Kidney glomerular epithelial cell (primary cell): Measurements from ENCODE around the gene AIP.

Experiments
- DNase-seq: peaks from one replicate; lab custom pipeline; 2025; lab: John Stamatoyannopoulos, UW

AIP gene

DNA sequence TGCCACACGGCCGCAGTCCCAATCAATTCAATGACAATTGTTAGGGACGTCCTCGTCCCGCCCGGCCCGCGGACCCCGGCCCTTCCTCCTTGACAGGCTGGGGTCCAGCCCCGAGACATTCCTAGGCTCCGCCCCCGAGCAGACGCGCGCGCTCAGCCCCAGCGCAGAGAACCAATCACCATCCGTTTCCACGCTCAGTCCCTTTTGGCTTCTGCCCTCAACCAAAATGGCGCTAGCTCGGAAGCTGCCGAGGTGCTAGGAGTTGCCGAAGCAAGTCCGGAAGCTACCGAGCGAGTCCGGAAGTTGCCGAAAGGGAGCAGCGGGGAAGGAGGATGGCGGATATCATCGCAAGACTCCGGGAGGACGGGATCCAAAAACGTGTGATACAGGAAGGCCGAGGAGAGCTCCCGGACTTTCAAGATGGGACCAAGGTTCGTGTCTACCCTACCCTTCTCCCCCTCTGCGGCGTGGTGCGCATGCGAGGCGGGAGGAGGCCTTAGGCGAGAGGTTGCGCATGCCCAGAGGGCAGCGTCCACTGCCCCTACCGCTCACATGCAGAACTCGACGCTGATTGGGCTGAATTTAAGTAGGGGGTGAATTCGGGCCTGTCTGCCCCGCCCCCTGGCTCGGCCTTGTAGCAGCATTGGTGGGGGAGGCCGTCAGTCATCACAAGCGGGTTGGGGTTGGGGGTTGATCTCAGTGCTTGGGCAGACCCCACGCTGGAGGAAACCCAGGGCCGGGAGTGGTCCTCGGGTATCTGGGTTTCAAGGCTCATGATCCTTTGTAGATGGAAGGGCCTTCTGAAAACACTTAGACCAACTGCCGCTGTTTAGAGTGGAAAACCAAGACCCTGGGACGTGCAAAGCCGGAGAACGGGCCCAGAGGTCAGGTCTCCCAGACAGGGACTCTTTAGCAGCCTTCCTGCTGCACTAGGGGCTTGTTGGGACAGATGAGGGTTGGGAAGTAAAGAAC lies at the start of gene AIP:
Gene AIP, plus strand, starts transcription at position 200 of the 972 bp plus-strand sequence. Its CDS starts 133 bp downstream, at position 333.
- DNase-seq: peak; percentile 97

DNA sequence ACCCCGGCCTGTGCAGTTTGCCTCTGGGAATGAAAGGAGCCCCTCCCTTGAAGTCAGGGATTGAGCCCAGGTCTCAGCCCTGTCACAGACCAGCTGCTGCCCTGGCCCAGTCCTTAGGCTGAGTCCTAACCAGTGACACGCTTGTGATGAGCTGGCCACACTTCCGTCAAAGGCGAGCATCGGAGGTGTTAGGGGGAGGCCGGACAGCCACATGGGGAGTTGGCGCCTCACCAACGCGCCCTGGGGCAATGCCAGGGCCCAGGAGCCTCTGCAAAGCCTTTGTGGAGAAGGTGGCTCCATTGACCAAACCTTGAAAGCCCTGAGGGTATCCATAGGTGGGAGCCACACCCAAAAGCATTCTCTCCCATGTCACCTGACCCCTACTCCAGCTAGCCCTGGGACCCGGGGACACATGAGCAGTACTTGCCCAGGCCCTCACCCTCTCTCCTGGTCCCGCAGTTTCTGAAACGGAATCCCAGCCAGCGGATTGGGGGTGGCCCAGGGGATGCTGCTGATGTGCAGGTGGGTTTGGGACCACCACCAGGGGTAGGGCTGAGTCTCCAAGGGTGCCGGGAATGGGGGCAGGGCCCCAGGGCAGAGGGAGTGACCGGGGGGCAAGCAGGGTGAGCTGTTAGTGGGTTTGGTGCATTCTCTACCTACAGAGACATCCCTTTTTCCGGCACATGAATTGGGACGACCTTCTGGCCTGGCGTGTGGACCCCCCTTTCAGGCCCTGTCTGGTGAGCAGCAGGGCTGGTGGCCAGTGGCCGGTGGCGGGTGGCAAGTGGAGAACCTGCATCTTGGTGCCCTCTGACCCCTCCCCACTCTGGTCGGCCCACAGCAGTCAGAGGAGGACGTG lies 49.1 kb upstream of the AIP start:
- DNase-seq: no peak

DNA sequence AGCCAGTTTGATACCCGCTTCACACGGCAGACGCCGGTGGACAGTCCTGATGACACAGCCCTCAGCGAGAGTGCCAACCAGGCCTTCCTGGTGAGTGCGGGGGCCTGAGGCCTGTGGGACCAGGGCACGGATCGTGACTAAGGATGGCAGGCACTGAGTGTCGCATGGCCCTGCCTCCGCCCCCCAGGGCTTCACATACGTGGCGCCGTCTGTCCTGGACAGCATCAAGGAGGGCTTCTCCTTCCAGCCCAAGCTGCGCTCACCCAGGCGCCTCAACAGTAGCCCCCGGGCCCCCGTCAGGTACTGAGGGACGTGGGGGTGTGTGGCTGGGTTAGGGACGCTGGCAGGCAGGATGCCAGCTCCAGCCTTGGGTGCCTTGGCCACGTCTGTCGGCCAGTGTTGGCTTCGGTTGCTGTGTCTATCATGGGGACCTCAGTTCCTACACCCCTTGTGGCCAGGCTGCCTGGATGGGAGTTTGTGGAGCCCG lies 48.4 kb upstream of the AIP start:
- no peak for DNase-seq

DNA sequence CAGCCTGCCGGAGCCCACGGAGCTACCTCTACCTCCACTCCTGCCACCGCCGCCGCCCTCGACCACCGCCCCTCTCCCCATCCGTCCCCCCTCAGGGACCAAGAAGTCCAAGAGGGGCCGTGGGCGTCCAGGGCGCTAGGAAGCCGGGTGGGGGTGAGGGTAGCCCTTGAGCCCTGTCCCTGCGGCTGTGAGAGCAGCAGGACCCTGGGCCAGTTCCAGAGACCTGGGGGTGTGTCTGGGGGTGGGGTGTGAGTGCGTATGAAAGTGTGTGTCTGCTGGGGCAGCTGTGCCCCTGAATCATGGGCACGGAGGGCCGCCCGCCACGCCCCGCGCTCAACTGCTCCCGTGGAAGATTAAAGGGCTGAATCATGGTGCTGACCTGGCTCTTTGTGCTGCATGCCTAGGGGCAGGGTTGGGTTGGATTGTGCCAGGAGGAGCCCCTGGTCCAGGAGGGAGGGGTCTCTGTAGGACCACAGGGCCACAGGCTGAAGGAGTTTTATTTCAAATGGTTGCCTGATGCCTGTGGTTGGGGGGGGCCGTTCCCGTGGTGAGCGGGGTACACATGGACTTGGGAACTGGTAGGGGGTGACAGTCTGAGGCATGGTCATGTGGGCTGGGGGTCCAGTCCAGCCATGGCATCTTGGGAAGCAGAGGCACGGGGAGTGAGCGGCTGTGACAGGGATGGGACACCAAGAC lies 47.6 kb upstream of the AIP start:
- no peak for DNase-seq

DNA sequence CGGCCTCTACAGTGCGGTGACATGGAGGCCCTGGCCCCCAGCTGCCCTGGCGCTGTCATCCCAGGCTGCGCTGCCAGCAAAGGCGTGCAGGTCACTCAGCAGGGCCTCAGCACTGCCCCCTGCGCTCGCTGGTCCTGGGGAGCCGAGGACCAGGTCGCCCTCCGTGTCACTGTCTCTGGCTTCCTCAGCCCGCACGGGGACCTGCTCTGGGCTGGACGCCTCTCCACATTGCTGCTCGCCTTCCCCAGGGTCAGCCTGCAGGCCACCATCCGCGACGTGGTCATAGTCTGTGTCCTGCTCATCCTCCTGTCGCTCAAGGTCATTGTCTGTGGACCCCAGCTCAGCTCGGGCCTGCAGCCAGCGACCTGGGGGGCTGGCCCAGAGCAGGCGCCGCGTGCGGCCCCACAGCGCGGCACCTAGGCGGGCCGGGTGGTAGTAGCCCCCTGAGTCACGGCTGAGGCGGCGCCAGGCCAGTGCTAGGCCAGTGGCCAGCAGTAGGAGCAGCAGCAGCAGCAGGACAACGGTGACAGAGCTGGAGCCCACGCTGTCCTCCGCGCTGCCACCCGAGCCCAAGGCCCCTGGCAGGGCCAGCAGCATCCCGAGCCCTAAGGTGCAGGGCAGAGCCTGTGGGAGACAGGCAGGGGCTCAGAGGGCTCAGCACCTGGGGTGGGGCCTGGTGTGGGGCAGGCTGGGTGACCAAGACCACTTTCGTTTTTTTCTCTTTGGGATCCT lies 46.9 kb upstream of the AIP start:
- DNase-seq: no peak

DNA sequence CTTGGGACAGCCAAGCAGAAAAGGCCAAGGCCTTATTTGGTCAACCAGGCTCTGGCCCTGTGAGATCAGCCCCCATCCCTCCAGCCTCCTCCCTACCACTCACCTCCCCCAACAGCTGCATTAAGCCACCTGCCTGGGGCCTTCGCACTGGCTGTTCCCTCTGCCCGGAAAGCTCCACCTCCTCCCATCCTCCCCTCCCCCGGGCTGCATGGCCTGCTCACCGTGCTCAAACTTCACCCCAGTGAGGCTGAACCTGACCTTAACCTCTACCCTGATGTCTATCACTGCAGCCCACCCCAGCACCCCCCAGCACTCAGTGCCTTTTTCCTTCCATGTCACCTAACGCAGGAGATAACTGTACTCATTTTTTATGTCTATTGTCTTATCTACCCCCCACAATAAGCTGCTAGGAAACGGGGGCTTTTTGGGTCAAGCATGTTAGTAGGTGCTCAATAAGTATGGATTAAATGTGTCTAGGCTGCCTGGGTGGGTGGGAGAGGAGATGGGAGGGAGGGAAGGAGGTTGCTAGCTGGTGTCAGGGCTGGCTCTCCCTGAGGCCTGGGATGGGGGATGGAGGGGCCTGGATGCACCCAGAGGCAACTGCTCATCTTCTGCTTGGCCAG lies 46.3 kb upstream of the AIP start:
- no peak for DNase-seq

DNA sequence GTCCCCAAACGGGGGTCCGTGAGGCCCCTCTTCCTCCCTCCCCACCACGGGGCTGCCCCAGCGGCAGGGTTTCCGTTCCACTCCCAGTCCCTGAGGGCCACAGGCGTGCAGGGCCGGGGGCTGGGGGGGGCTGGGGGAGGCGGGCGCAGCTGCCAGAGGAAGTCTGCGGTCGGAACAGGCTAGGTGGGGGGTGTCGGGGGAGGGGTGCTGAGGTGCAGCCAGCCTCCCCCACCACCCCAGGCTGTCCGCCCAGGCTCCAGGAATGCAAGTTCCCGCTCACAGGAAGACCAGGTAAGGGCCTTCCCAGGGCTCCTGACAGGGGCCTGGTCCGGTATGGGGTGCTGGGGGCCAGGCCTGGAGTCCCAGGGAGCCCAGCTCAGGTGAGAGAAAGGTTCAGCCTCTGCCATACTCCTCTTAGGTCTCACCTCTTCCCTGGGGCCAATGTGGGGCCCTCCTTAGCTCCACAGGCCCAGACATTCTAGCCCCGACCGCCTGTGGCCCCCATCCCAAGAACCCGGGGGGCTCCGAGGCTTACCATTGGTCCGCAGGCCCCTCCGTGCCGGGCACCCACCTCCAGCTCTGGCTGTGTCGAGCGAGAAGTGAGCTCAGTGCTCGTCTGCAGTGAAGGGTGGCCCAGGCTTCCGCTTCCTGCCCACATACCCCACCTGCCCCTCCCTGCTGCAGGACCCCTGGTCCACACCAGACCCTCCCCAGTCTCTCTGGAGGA lies 45.6 kb upstream of the AIP start, which contains the start of gene PTPRCAP:
Gene PTPRCAP, minus strand, starts transcription at position 601 of the 727 bp plus-strand sequence. Its CDS starts 63 bp downstream, at position 538.
- DNase-seq: no peak

DNA sequence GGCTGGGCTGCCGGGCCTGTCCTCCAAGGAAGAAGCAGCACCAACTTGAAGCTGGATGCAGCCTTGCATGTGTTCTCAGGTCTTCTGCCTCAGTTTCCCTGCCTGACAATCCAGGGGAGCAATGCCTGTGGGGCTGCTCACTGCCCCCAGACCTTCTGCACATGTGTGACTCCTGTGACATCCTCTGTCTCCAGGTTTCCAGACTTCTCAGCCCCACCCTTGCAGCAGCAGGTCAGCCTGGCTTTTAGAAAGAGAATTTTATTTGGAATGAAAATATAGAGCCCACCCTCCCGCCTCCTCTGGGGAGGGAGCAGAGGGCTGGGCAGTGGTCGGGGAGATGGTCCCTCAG lies 45.0 kb upstream of the AIP start:
- DNase-seq: no peak

DNA sequence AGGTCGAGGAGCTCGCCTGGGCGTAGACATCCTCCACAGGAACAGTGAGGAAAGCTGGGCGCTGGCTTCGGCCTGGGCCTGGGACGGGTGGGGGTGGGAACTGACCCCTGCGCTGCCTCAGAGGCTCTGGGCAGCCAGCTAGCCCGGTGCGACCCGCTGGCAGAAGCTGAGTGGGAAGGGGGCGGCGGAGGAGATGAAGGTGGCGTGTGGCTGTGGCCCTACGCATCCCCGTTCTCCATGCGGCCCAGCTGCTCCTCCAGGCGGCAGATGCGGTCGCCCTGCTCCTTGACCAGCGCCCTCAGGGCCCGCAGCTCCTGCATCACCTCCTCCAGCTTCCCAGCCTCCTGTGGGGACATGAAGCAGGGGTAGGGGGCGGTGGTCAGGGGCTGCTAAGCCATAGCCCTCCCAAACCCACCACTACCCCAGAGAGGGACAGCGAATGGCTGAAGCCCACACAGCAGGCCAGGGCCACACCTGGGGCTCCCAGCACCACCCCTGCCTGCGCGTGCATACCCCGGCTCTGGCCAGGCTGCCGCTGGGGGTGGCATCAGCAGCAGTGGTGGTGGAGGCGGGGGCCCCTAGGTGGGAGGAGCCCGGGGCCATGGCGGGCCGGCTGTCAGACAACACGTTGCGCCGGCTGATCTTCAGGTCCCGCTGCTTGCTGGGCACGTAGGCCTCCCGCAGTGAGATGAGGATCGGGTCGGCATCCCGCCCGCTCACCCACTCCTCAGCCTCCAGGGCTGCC lies 44.5 kb upstream of the AIP start:
- DNase-seq: no peak

DNA sequence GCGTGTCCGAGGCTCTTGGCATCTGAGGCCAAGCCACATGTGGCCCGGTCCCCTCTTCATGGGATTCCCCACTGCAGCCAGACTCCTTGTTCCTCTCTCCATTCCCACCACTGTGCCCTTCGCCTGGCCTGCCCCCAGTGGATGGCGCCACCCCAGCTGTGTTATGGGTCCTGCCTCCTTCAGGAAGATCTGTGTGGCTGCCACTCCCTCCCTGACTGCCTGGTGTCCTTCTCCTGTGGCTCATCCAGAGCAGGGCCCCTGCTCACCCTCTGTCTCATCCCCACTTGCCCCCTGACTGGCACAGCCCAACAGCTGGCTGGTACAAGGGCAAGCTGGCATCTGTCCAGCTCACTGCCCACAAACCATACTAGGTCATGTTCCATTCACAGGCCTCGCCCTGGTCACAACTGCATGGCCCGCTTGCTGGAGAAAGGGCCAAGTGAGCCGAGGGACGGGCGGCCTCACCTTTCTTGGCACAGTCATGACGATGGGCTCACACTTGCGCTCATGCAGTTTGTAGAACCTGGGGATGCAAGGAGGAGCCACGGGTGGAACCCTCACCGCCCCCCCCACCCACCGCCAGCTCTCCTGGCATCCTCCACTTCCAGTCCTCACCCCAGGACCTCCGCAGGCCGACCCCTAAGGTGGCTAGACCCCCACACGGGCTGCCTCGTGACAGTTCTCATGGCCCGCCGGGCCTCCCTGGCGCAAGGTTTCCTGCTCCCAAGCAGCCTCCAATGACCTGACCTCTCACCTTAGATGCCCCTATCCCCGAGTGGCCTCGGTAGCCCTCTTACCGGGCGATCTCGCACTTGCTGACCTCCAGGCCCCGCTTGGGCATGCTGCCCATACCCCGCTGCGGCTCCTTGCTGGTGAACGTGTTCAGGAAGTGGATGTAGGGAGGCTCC lies 43.3 kb upstream of the AIP start:
- no peak for DNase-seq

DNA sequence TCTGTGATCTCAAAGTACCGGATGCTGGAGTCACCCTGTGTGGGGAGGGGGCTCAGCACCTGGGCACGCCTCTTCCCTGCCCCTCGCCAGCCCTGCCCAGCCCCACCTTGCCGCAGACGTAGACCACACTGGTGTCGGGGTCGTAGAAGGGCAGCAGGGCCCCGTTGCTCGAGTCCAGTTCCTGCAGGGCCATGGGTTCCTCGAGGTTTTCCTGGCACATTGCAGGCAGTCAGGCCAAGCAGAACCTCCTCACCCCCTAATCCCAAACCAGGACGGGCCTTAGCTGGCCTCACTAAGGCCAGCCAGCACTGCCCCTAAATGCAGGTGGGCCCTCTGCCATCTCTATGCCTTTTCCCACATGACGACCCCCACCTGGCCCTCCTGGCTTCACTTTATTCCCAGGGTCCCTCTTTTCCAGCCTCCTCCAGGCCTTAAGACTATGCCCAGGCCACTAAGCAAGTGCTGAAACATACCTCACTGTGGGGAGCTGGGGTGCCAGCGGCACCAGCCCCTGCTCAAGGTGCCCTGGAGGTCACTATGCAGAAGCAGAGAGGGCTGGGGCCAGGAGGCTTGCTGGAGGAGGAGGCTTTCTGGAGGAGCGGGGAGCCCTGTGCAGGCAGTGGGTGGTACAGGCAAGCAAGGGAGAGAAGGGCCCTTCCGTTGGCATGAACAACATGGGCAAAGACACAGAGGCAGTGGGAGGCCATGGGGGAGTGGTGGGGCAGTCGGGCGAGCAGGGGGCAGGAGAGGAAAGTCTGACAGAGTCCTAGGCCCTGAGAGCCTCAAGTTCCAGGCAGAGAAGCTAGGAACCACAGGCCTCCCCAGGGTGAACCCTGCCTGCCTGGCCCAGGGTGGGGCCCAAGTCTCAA lies 42.4 kb upstream of the AIP start:
- DNase-seq: no peak

DNA sequence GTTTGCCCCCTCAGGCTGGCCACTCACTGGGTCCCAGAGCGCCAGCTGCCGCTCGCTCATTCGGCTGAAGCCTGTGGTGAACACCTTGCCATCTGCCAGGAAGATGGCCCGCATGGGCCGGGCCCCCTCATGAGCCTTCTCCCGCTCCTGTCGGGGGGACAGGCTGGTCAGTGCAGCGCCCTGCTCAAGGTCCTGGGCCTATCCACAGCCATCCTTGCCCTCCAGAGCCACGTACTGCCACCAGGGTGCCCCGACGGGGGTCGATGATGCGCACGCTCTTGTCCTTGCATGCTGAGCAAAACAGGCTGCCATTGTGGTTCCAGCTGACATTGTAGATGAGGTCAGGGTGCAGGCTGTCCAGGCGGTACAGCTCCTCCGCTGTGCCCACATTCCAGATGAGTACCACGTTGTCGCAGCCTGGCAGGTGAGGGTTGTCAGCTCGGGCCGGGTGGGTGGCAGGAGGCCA lies 41.7 kb upstream of the AIP start:
- no peak for DNase-seq

DNA sequence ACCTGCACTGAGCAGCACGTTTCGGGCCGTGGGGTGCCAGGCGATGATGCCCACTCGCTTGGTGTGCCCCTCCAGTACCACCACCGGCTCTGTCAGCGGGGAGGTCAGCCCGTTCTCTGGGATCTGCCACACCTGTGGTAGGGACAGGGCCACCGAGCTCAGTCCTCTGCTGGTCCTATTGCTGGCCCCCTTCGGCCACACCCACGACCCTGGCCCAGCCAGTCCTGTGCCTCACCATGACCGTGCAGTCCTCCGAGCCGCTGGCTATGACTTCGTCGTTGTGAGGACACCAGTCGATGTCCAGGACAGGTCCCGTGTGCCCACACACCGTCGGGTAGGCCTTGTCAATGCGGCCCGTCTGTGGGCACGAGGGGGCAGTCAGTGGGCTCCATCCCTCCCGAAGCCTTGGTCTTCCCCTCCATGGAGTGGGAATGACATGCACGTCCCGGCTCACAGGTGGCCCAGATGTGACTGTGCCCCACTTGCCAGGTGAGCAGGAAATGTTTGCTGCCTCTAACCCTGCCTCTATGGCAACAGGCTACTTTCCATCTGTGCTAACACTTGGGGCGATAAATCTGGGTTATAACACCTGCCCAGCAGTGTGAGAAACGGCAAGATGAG lies 41.0 kb upstream of the AIP start:
- no peak for DNase-seq

DNA sequence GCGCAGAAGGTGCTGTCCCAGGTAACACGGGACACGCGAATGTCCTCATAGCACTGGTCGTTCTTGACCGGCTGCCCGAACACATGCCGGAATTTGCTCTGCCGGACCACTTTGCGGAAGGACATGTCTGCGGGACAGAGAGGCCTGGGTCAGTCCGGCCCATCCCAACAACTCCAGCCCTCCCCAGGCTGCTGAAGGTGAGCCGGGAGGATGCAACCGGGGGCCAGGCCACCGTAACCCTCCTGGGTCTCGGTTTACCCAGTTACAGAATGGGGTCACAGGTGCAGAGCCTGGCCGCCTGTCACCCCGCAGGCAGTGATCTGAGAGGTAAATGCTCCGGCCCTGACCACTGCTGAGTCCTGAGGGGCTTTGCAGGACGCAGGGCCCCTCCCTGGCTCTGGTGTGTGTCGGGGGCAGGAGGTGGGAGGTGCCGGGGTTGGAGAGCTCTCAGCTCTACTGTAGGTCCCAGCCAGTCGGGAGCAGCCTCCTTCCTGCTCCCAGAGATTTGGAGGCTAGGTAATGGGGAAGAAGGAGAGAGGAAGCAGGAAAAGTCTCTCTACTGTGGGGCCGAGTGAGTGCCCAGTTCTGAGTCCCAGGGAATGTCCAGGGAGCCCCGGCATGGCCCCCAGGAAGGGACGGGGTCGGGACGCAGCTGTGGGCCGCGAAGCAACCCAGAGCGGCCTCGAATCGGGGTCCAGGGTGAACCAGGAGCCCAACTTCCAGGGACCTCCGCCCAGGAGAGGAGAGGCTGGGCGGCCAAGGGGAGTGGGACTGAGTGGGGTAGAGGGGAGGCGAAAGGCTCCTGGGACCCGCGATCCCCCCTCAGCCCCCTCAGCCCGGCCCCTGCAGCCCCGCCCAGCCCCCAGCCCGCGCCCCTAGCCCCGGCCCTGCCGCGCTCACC lies 40.1 kb upstream of the AIP start:
- DNase-seq: no peak

DNA sequence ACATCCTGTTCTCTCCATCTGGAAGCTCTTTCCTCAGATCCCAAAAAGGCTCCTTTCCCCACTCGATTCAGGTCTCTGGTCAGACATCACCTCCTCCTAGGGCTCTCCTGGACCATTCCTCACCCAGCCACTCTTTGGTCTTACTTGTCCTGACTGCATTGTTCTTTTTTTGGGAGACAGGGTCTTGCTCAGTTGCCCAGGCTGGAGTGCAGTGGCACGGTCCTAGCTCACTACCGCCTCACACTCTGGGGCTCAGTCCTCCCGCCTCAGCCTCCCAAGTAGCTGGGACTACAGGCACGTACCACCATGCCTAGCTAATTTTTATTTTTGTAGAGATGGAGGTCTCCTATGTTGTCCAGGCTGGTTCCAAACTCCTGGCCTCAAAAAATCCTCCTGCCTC lies 37.3 kb upstream of the AIP start:
- DNase-seq: no peak

DNA sequence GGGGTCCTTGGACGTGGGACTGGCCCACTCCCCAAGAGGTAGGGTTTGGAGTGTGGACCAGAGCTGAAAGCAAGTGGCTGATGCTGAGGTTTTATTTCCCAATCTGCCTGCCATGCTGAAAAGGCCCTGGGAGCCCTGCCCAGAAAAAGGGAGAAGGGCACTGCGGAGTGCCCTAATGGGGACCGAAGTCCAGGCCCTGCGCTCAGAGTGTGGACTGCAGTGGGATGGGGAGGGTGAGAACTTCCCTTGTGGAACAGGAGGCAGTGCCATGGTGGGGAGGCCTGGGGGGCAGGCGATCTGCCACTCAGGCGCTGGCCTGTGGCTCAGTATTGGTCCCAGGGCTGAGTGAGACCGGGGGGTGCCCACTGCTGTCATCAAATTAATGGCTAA lies 34.6 kb upstream of the AIP start:
- no peak for DNase-seq
